ENCODE data around the gene DAPP1.

The DAPP1 gene

DNA sequence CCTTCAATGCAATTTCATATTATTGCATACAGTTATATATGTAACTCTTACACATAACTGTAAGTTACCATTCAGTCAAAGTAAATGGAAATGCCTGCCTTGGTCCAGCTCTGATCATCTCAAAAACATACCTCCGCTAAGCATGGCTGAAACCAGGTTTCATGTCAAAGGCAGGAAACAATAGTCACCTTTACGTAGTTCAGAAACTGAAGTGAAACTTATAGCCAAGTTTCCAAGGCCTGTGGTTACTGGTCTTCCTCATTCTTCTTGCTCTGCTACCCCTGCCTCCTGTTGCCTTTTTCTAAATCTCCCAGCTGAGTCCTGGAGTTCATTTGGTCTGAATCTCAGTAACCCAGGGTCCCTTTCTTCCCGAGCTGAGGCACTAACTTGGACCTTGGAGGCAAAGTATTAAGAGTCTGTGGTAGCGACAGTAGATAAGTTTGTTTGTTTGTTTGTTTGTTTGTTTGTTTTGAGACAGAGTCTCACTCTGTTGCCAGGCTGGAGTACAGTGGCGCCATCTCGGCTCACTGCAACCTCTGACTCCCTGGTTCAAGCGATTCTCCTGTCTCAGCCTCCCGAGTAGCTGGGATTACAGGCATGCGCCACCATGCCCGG is 30.8 kb downstream of the DAPP1 start (continued):
- TF ChIP-seq, protein P1, sequence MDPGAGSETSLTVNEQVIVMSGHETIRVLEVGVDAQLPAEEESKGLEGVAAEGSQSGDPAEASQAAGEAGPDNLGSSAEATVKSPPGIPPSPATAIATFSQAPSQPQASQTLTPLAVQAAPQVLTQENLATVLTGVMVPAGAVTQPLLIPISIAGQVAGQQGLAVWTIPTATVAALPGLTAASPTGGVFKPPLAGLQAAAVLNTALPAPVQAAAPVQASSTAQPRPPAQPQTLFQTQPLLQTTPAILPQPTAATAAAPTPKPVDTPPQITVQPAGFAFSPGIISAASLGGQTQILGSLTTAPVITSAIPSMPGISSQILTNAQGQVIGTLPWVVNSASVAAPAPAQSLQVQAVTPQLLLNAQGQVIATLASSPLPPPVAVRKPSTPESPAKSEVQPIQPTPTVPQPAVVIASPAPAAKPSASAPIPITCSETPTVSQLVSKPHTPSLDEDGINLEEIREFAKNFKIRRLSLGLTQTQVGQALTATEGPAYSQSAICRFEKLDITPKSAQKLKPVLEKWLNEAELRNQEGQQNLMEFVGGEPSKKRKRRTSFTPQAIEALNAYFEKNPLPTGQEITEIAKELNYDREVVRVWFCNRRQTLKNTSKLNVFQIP (CRISPR knock-in tag; IDR thresholded peaks at IDR 0.05; ENCODE audit: borderline replicate concordance, low read depth) = no peak
- TF ChIP-seq ZNF70 (CRISPR knock-in tag; IDR thresholded peaks at IDR 0.05) (no peak), GLIS3 (CRISPR knock-in tag; IDR thresholded peaks at IDR 0.05) (no peak), TCF4 (CRISPR knock-in tag; IDR thresholded peaks at IDR 0.05; ENCODE audit: borderline replicate concordance) (no peak), SNAI2 (CRISPR knock-in tag; IDR thresholded peaks at IDR 0.05) (no peak)
- TF ChIP-seq, protein P2, sequence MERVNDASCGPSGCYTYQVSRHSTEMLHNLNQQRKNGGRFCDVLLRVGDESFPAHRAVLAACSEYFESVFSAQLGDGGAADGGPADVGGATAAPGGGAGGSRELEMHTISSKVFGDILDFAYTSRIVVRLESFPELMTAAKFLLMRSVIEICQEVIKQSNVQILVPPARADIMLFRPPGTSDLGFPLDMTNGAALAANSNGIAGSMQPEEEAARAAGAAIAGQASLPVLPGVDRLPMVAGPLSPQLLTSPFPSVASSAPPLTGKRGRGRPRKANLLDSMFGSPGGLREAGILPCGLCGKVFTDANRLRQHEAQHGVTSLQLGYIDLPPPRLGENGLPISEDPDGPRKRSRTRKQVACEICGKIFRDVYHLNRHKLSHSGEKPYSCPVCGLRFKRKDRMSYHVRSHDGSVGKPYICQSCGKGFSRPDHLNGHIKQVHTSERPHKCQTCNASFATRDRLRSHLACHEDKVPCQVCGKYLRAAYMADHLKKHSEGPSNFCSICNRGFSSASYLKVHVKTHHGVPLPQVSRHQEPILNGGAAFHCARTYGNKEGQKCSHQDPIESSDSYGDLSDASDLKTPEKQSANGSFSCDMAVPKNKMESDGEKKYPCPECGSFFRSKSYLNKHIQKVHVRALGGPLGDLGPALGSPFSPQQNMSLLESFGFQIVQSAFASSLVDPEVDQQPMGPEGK (CRISPR knock-in tag; IDR thresholded peaks at IDR 0.05; ENCODE audit: borderline replicate concordance) = no peak

DNA sequence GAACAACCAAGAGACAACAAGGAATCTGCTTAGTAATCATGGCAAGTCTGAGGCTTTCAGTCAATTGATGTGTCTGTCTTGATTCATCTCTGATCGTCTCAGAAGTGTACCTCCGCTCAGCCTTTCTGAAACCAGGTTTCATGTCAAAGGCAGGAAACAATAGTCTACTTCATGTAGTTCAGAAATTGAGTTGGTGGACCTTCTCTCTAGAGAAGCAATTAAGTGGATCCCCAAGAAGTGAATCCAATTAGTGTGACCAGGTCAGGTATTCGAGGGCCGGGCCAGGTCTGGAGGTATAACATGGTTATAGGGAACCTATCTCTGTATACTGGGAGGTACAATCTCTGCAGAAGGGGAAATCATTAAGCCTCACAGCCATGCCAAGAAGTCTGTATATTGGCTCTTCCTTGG is 32.0 kb downstream of the DAPP1 start:
- TF ChIP-seq RARB (CRISPR knock-in tag; IDR thresholded peaks at IDR 0.05) = no peak
- no peak for TF ChIP-seq ZNF565 (CRISPR knock-in tag; conservative IDR thresholded peaks at IDR 0.05; ENCODE audit: low read depth)
- TF ChIP-seq, protein P3, sequence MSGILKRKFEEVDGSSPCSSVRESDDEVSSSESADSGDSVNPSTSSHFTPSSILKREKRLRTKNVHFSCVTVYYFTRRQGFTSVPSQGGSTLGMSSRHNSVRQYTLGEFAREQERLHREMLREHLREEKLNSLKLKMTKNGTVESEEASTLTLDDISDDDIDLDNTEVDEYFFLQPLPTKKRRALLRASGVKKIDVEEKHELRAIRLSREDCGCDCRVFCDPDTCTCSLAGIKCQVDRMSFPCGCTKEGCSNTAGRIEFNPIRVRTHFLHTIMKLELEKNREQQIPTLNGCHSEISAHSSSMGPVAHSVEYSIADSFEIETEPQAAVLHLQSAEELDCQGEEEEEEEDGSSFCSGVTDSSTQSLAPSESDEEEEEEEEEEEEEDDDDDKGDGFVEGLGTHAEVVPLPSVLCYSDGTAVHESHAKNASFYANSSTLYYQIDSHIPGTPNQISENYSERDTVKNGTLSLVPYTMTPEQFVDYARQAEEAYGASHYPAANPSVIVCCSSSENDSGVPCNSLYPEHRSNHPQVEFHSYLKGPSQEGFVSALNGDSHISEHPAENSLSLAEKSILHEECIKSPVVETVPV (CRISPR knock-in tag; IDR thresholded peaks at IDR 0.05) = no peak
- TF ChIP-seq ARNTL (CRISPR knock-in tag; IDR thresholded peaks at IDR 0.05; ENCODE audit: borderline replicate concordance, low read depth) = no peak
- no peak for TF ChIP-seq ZNF8 (CRISPR knock-in tag; IDR thresholded peaks at IDR 0.05)
- ATAC-seq = no peak

DNA sequence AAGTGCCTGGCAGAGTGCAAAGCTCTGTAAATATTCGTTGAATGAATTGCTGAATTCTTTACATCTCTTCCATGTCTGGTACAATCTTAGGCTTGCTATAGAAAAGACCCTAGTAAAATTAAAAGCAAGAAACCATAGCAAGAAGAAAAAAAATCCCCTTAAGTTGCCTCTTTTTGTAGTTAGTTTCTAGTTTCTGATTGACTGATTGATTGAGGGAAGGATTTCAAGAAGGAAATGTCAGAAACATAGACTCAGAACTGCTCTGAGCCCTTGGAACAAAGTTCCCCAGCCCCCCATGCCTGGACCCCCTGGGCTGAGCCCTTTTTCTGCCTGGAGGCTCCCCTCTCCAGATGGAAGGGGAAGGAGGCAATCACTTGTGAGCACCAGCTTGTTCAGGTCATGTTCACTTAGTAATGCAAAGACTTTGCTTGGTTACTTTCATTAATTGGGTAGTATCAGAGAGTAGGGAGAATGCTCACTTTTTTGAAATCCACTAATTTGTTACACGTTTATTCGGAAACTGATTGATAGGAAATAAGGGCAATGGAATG is 35.6 kb downstream of the DAPP1 start:
- no peak for ATAC-seq
- TF ChIP-seq SNAI2 (CRISPR knock-in tag; IDR thresholded peaks at IDR 0.05) = no peak
- no peak for TF ChIP-seq RARB (CRISPR knock-in tag; IDR thresholded peaks at IDR 0.05)
- TF ChIP-seq, protein P3 (CRISPR knock-in tag; IDR thresholded peaks at IDR 0.05) = no peak
- TF ChIP-seq, protein P2 (CRISPR knock-in tag; IDR thresholded peaks at IDR 0.05; ENCODE audit: borderline replicate concordance) = no peak
- TF ChIP-seq ZNF70 (CRISPR knock-in tag; IDR thresholded peaks at IDR 0.05) = no peak
- TF ChIP-seq, protein P4, sequence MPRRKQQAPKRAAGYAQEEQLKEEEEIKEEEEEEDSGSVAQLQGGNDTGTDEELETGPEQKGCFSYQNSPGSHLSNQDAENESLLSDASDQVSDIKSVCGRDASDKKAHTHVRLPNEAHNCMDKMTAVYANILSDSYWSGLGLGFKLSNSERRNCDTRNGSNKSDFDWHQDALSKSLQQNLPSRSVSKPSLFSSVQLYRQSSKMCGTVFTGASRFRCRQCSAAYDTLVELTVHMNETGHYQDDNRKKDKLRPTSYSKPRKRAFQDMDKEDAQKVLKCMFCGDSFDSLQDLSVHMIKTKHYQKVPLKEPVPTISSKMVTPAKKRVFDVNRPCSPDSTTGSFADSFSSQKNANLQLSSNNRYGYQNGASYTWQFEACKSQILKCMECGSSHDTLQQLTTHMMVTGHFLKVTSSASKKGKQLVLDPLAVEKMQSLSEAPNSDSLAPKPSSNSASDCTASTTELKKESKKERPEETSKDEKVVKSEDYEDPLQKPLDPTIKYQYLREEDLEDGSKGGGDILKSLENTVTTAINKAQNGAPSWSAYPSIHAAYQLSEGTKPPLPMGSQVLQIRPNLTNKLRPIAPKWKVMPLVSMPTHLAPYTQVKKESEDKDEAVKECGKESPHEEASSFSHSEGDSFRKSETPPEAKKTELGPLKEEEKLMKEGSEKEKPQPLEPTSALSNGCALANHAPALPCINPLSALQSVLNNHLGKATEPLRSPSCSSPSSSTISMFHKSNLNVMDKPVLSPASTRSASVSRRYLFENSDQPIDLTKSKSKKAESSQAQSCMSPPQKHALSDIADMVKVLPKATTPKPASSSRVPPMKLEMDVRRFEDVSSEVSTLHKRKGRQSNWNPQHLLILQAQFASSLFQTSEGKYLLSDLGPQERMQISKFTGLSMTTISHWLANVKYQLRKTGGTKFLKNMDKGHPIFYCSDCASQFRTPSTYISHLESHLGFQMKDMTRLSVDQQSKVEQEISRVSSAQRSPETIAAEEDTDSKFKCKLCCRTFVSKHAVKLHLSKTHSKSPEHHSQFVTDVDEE (CRISPR knock-in tag; IDR thresholded peaks at IDR 0.05) = no peak
- TF ChIP-seq, protein P5, sequence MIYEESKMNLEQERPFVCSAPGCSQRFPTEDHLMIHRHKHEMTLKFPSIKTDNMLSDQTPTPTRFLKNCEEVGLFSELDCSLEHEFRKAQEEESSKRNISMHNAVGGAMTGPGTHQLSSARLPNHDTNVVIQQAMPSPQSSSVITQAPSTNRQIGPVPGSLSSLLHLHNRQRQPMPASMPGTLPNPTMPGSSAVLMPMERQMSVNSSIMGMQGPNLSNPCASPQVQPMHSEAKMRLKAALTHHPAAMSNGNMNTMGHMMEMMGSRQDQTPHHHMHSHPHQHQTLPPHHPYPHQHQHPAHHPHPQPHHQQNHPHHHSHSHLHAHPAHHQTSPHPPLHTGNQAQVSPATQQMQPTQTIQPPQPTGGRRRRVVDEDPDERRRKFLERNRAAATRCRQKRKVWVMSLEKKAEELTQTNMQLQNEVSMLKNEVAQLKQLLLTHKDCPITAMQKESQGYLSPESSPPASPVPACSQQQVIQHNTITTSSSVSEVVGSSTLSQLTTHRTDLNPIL (CRISPR knock-in tag; IDR thresholded peaks at IDR 0.05; ENCODE audit: low read depth) = no peak
- TF ChIP-seq ARNTL (CRISPR knock-in tag; IDR thresholded peaks at IDR 0.05; ENCODE audit: borderline replicate concordance, low read depth) = no peak
- TF ChIP-seq ZC3H10 (CRISPR knock-in tag; IDR thresholded peaks at IDR 0.05) = no peak
- TF ChIP-seq ISL1 (CRISPR knock-in tag; IDR thresholded peaks at IDR 0.05) = no peak
- no peak for TF ChIP-seq TOX (CRISPR knock-in tag; IDR thresholded peaks at IDR 0.05; ENCODE audit: borderline replicate concordance)
- no peak for TF ChIP-seq TCF4 (CRISPR knock-in tag; IDR thresholded peaks at IDR 0.05; ENCODE audit: borderline replicate concordance)
- TF ChIP-seq BACH2 (CRISPR knock-in tag; IDR thresholded peaks at IDR 0.05; ENCODE audit: borderline replicate concordance) = no peak
- no peak for TF ChIP-seq ZFP30 (CRISPR knock-in tag; IDR thresholded peaks at IDR 0.05)
- no peak for TF ChIP-seq ZNF8 (CRISPR knock-in tag; IDR thresholded peaks at IDR 0.05)
- no peak for TF ChIP-seq GLIS3 (CRISPR knock-in tag; IDR thresholded peaks at IDR 0.05)
